HG02970 (cell line): Measurements from ENCODE around the gene KCNH5.

Experiments
- ATAC-seq: cut with Tn5 transposase; IDR thresholded peaks from one replicate; pipeline ENCODE4 v1.9.1; 2021; ENCODE audit warnings: mild to moderate bottlenecking, moderate library complexity, moderate number of reproducible peaks; ENCODE audit not compliant: unreplicated experiment, low FRiP score

Gene KCNH5

GRCh38 chr14:63045234-63045611, at the start of gene KCNH5:
TSS of gene KCNH5 (minus strand) at chr14:63045458. CDS start at chr14:63045186, 272 bp downstream.
- ATAC-seq, result no peak

GRCh38 chr14:63091394-63091996, 46.2 kb upstream of the KCNH5 start:
- no peak for ATAC-seq

- ATAC-seq, result no peak
Measured at GRCh38 chr14:63088865-63089264, 43.6 kb upstream of the KCNH5 start.

- no peak for ATAC-seq
Measured at GRCh38 chr14:63078569-63078968, 33.3 kb upstream of the KCNH5 start.

GRCh38 chr14:63076488-63076887, 31.2 kb upstream of the KCNH5 start:
- ATAC-seq, result no peak

GRCh38 chr14:63055631-63056030, 10.4 kb upstream of the KCNH5 start:
- no peak for ATAC-seq

GRCh38 chr14:63051992-63052391, 6.7 kb upstream of the KCNH5 start:
- no peak for ATAC-seq

- ATAC-seq, result no peak
Measured at GRCh38 chr14:63051301-63051700, 6.0 kb upstream of the KCNH5 start.

GRCh38 chr14:63050694-63051093, 5.4 kb upstream of the KCNH5 start:
- no peak for ATAC-seq

GRCh38 chr14:63046339-63047268, 1.3 kb upstream of the KCNH5 start:
- no peak for ATAC-seq

- no peak for ATAC-seq
Measured at GRCh38 chr14:63045612-63046320, 508 bp upstream of the KCNH5 start.

- ATAC-seq, result no peak
Measured at GRCh38 chr14:63039866-63040265, 5.4 kb downstream of the KCNH5 start.

- no peak for ATAC-seq
Measured at GRCh38 chr14:63032641-63033040, 12.6 kb downstream of the KCNH5 start.

GRCh38 chr14:63032076-63032475, 13.2 kb downstream of the KCNH5 start:
- no peak for ATAC-seq

GRCh38 chr14:63030113-63030512, 15.1 kb downstream of the KCNH5 start:
- no peak for ATAC-seq

GRCh38 chr14:63027719-63028118, 17.5 kb downstream of the KCNH5 start:
- no peak for ATAC-seq

GRCh38 chr14:63026491-63026890, 18.8 kb downstream of the KCNH5 start:
- ATAC-seq, result no peak

GRCh38 chr14:63014621-63015020, 30.6 kb downstream of the KCNH5 start:
- ATAC-seq, result no peak

- no peak for ATAC-seq
Measured at GRCh38 chr14:63012171-63012570, 33.1 kb downstream of the KCNH5 start.

GRCh38 chr14:63011623-63012022, 33.6 kb downstream of the KCNH5 start:
- no peak for ATAC-seq

- ATAC-seq, result no peak
Measured at GRCh38 chr14:63009495-63009894, 35.8 kb downstream of the KCNH5 start.
